ENCODE data around the gene PTGIS. TPM values are rescaled to one million over a fixed set of nuclear protein-coding genes. Genes with fewer than 3 reads are reported as not detected.

The PTGIS gene
- total and polyA plus RNA-seq, 2 experiments from 2014 or later = 109 to 192 TPM

DNA sequence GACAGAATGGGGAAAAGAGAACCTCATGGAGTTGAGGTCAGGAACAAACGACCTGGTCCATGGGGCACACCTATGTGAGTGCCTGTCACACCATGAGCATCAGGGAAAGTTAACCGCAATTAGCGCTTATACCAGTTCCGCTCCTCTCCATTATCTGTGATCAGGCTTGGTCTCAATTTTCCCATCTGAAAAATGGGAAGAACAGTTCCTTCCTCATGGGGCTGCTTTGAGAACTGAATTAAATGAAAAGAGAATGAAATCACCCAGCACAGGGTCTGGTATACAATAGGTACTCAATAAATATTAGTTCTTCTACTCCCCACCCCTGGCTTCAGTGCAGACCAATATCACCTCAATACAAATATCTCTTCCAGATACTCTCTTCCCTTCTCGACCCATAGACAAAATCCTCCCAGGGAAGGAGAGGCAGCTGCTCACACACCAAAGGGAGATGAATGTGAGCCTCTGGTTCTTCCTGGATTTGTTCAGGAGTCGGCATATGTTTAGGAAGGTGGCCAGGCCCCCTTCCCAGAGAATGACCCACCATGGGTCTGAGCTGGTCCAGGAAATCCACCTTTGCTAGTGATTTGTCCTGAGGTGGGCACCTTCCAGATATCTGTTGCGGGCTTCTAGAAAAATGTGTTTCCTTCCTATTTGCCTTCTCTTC is 2.4 kb upstream of the PTGIS start:
- Histone ChIP-seq H3K9ac (no peak overlapping the region), H4K20me1 (ENCODE audit: insufficient read depth) (no peaks in the 10 kb centered on the region), H3K27ac (peak overlapping the region; percentile 31; the same call in 1 of the 2 replicates), H3K27me3 (replicated peaks; ENCODE audit: insufficient read depth) (no peaks in the 10 kb centered on the region), H3K9me3 (ENCODE audit: low read depth) (no peaks in the 10 kb centered on the region), H2AFZ (no peak overlapping the region), H3K4me2 (ENCODE audit: unreplicated experiment) (no peak overlapping the region), H3K4me1 (ENCODE audit: insufficient read depth) (peaks cover 40% of the 10 kb centered on the region), H3K36me3 (ENCODE audit: low read depth) (peaks cover under 1% of the 10 kb centered on the region; the same call in 1 of the 2 replicates), H3K9me2 (ENCODE audit: insufficient read depth) (no peaks in the 10 kb centered on the region), H3K79me2 (ENCODE audit: insufficient read depth) (peaks cover 24% of the 10 kb centered on the region), H3K4me3 (no peak overlapping the region), H3F3A (ENCODE audit: insufficient read depth) (peaks cover 72% of the 10 kb centered on the region)
- TF ChIP-seq EZH2 (IDR thresholded peaks at IDR 0.05; ENCODE audit: insufficient read depth, poor library complexity, severe bottlenecking) (no peak), EZH2phosphoT487 (IDR thresholded peaks at IDR 0.05; ENCODE audit: insufficient read depth, low read depth) (no peak)
- DNase-seq = no peak
- in situ Hi-C loops (cut with MboI) = no loop called here
- WGBS, 2 experiments (ENCODE audit: low coverage in 1 of 2, low lambda C conversion rate in 2 of 2, missing lambda C conversion rate in 2 of 2) = 91 to 92% methylated on average over 7 of the region's 7 CpGs

DNA sequence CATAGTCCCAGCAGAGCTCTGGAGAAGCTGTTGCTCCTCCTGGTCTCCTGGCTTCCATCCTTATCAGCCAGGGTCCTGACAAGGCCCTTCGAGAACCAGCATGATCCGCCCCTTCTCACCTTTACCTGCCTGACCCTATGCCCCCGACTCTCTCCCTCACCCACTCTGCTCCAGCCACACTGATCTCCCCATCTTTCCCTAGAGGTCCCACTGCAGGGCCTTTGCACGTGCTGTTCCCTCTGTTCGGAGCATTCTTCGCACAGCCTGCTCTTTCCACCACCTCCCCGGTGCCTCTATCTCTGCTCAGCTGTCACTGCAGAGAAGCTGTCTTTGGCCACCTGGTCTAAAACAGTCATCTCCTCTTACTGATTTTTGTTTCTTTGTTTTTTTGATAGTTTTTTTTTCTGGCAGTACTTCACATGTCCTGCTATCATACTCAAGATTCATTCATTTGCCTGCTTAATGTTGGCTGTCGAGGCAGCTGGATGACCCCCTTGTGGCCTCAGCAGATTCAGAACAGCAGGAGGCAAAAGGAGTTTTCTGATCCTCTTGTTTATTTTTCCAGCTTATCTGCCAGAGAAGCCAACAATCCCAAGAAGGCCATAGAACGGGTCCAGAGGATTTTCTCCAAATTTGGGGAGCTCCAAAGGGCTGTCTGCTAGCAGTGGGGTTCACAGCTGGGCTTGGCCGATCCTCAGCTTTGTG is 1.6 kb upstream of the PTGIS start:
- Histone ChIP-seq H3K9me2 (ENCODE audit: insufficient read depth) (no peaks in the 10 kb centered on the region), H3K79me2 (ENCODE audit: insufficient read depth) (peaks cover 32% of the 10 kb centered on the region), H3K4me3 (no peak overlapping the region), H4K20me1 (ENCODE audit: insufficient read depth) (no peaks in the 10 kb centered on the region), H3K4me2 (ENCODE audit: unreplicated experiment) (no peak overlapping the region), H2AFZ (no peak overlapping the region), H3K27me3 (replicated peaks; ENCODE audit: insufficient read depth) (no peaks in the 10 kb centered on the region), H3K27ac (peak overlapping the region; percentile 31), H3F3A (ENCODE audit: insufficient read depth) (peaks cover 72% of the 10 kb centered on the region), H3K4me1 (ENCODE audit: insufficient read depth) (peaks cover 40% of the 10 kb centered on the region), H3K9me3 (ENCODE audit: low read depth) (no peaks in the 10 kb centered on the region), H3K9ac (no peak overlapping the region), H3K36me3 (ENCODE audit: low read depth) (peaks cover 5% of the 10 kb centered on the region; the same call in 1 of the 2 replicates)
- in situ Hi-C loops (cut with MboI) = no loop called here
- peak; percentile 26 for DNase-seq
- no peak for TF ChIP-seq EZH2 (IDR thresholded peaks at IDR 0.05; ENCODE audit: insufficient read depth, poor library complexity, severe bottlenecking)
- no peak for TF ChIP-seq EZH2phosphoT487 (IDR thresholded peaks at IDR 0.05; ENCODE audit: insufficient read depth, low read depth)
- WGBS, 2 experiments (ENCODE audit: low coverage in 1 of 2, low lambda C conversion rate in 2 of 2, missing lambda C conversion rate in 2 of 2) = 77 to 80% methylated on average over 10 of the region's 10 CpGs

DNA sequence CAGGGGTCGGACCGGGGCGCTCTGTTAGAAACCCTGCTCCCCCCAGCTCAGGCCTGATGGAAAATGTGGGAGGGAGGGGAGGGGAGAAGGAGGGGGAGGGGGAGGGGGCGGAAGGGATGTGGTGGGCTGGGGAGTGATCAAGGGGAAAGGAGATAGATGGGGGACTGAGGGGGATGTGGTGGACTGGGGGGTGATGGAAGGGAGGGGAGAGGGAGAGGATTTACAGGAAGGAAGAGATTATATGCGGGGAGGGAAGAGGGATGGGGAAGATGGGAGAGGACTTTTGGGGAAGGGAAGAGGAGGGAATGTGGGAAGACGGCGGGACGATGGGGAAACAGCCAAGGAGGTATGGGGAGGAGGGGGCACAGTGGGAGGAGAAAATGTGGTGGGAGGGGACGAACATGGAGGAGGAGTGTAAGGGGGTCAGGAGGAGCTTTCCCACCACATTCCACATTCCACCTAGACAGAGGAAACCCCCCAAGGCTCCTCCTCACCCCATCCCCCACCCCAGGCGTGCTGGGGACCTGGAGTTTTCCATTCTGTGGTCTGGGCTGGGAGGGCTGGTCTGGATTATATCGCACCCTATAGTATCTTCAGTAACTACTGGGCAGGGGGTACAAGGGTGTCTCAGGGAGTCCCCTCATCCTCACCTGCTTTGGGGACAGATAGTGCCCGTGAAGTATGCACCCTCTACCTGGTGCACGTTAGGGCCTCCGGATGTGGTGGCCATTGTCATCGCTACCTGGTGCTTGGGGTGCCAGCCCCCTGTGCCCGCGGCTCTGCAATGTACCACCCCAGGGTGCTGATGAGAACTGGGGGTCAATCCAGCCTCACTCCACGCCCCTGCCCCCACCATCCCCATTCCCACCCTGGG is 578 bp upstream of the PTGIS start:
- H3K9ac ChIP-seq = no peak overlapping the region; the same call in 1 of the 2 replicates
- no peak overlapping the region for H3K4me2 ChIP-seq (ENCODE audit: unreplicated experiment)
- no peaks in the 10 kb centered on the region for H3K27me3 ChIP-seq (replicated peaks; ENCODE audit: insufficient read depth)
- in situ Hi-C loops (cut with MboI) = no loop called here
- WGBS, 2 experiments (ENCODE audit: low coverage in 1 of 2, low lambda C conversion rate in 2 of 2, missing lambda C conversion rate in 2 of 2) = 45 to 74% methylated on average over 11 to 18 of the region's 18 CpGs
- no peaks in the 10 kb centered on the region for H4K20me1 ChIP-seq (ENCODE audit: insufficient read depth)
- H3K36me3 ChIP-seq (ENCODE audit: low read depth) = peaks cover 5% of the 10 kb centered on the region; the same call in 1 of the 2 replicates
- H3K79me2 ChIP-seq (ENCODE audit: insufficient read depth) = peaks cover 42% of the 10 kb centered on the region
- peak overlapping the region; percentile 27 for H3K27ac ChIP-seq
- H3K4me1 ChIP-seq (ENCODE audit: insufficient read depth) = peaks cover 34% of the 10 kb centered on the region
- H3K9me2 ChIP-seq (ENCODE audit: insufficient read depth) = no peaks in the 10 kb centered on the region
- TF ChIP-seq EZH2phosphoT487 (IDR thresholded peaks at IDR 0.05; ENCODE audit: insufficient read depth, low read depth) = no peak
- TF ChIP-seq EZH2 (IDR thresholded peaks at IDR 0.05; ENCODE audit: insufficient read depth, poor library complexity, severe bottlenecking) = no peak
- H3K9me3 ChIP-seq (ENCODE audit: low read depth) = no peaks in the 10 kb centered on the region
- no peak overlapping the region for H3K4me3 ChIP-seq
- H2AFZ ChIP-seq = no peak overlapping the region
- H3F3A ChIP-seq (ENCODE audit: insufficient read depth) = peaks cover 74% of the 10 kb centered on the region
- DNase-seq = peak; percentile 29
